GM13977 (cell line): ENCODE measurements around the gene FBXW8.

Experiments used
- DNase-seq: peaks from one replicate; pipeline ENCODE4 v3.0.0; 2012; ENCODE audit warnings: low spot score
- in situ Hi-C: fragments of 300-500 bp; cut with MboI; formaldehyde crosslinking; loops from one replicate; pipeline ENCODE4 v1.12.0; 2022; ENCODE audit warnings: low sequenced_read_pairs, low pct_unique_long_range_greater_than_20kb, mixed read lengths, inconsistent platforms; ENCODE audit not compliant: unreplicated experiment
- TF ChIP-seq, protein P1 (sequence below): IDR thresholded peaks from 2 replicates; pipeline ENCODE4 v1.5.1; 2012; ENCODE audit warnings: mild to moderate bottlenecking, control low read depth; ENCODE audit not compliant: insufficient read depth; ENCODE audit errors: extremely low read depth, missing control alignments

FBXW8 gene

GRCh38 chr12:116920939-116921338, 10.2 kb downstream of the FBXW8 start:
- in situ Hi-C loops = no loop called here
- DNase-seq = no peak
- TF ChIP-seq, protein P1, sequence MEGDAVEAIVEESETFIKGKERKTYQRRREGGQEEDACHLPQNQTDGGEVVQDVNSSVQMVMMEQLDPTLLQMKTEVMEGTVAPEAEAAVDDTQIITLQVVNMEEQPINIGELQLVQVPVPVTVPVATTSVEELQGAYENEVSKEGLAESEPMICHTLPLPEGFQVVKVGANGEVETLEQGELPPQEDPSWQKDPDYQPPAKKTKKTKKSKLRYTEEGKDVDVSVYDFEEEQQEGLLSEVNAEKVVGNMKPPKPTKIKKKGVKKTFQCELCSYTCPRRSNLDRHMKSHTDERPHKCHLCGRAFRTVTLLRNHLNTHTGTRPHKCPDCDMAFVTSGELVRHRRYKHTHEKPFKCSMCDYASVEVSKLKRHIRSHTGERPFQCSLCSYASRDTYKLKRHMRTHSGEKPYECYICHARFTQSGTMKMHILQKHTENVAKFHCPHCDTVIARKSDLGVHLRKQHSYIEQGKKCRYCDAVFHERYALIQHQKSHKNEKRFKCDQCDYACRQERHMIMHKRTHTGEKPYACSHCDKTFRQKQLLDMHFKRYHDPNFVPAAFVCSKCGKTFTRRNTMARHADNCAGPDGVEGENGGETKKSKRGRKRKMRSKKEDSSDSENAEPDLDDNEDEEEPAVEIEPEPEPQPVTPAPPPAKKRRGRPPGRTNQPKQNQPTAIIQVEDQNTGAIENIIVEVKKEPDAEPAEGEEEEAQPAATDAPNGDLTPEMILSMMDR = no peak

DNA sequence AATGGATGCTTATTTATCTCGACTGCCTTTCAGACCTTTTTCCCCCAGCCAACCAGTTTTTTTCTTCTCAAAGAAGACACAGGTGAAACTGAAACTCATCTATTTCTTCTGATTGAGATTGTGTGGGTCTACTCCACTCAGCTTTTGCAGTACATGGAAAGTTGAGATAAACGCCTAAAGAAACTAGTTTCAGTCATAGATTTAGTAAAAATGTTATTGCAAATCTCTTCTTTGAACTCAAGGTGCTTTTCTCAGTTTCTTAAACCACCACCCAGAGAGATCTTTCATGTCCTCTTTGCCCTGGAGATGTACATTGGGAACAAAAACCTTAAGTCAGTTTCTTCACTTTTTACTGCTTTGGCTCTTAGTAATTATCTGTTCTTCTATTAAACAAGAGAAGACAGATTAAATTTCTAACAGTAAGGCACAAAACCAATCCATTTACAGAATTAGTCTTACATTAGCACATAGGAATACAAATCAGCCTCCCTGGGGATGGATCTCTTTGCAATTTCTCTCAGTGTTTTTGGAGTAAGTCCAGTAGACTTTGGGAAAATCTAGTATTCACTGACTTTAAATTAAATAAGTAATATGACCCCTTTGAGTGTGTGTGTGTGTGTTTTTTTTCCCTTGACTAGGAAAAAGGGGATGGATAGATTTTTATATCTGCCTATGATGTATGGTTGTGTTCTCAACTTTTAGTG, 11.6 kb downstream of the FBXW8 start:
- TF ChIP-seq, protein P1 = no peak
- DNase-seq = peak; percentile 48

GRCh38 chr12:116924558-116925453, 14.1 kb downstream of the FBXW8 start:
- in situ Hi-C loops = no loop called here
- TF ChIP-seq, protein P1 = no peak
- DNase-seq = no peak

More for the DNA sequence above, 11.6 kb downstream of the FBXW8 start:
- in situ Hi-C loops = no loop called here

- DNase-seq = no peak
- in situ Hi-C loops = no loop called here
- TF ChIP-seq, protein P1 = no peak
Measured at GRCh38 chr12:116926283-116927243, 15.8 kb downstream of the FBXW8 start.

- in situ Hi-C loops = no loop called here
- no peak for DNase-seq
- TF ChIP-seq, protein P1 = no peak
Measured at GRCh38 chr12:116927244-116927940, 16.6 kb downstream of the FBXW8 start.
